ENCODE measurements around the gene DDX5. TPM values are rescaled to one million over a fixed set of nuclear protein-coding genes. Genes with fewer than 3 reads are reported as not detected.

The DDX5 gene
- total RNA-seq, 2 donors from 2014 or later, result 889 to 3,042 TPM

DNA sequence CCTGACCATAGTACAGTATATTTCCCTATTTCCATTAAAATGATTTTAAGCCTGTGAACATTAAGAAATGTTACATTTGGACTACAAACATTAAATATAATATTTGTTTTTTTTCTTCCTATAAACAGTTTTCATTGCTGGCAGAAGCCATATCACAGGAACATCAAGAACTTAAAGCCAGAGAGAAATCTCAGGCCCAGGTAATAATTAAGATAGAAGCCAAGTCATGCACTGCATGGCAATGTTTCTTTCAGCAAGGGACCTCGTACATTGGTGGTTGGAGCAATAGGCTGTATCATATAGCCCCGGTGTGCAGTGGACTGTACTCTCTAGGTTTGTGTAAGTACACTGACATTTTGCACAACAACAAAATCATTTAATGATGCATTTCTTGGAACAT is 30.8 kb upstream of the DDX5 start:
- Histone ChIP-seq H3K27me3 (replicated peaks; ENCODE audit: insufficient read depth) (no peaks in the 10 kb centered on the region), H3K36me3 (peaks cover 37% of the 10 kb centered on the region), H3K4me3 (no peak overlapping the region), H3K4me1 (ENCODE audit: control insufficient read depth in 1 of 2, low read depth in 2 of 2) (no peaks in the 10 kb centered on the region), H3K9me3 (no peaks in the 10 kb centered on the region), H3K27ac (no peak overlapping the region)
- ATAC-seq (ENCODE audit: insufficient number of reproducible peaks, low FRiP score, low read depth), result no peak
- no peak for DNase-seq (ENCODE audit: low spot score)
- TF ChIP-seq CTCF (IDR thresholded peaks at IDR 0.05), result no peak

- Histone ChIP-seq H3K27ac (no peak overlapping the region), H3K36me3 (peaks cover 47% of the 10 kb centered on the region)
- TF ChIP-seq CTCF (IDR thresholded peaks at IDR 0.05), result no peak
These were observed 29.3 kb upstream of the DDX5 start for GRCh38 chr17:64535357-64535756.

DNA sequence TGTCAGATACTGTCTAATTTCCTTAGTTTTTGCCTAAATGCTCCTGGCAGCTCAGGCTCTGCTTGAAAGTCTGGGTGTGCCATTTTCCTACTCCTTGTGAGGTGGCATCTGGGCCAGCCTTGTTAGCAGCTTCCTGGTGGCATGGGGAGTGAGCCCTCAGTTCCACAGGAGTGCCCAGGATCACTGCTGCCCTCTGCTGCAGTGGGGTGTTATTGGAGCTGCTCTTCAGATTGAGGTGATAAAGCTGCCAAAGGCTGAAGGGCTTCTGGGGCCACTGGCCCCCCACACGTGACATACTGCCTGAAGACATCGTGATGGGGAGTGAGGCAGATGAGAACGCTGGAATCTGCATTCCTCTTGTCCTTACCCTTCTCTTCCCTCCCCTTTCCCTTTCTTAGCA is 28.1 kb upstream of the DDX5 start:
- ATAC-seq (ENCODE audit: insufficient number of reproducible peaks, low FRiP score, low read depth), result no peak

More at GRCh38 chr17:64535357-64535756, 29.3 kb upstream of the DDX5 start:
- no peak for DNase-seq (ENCODE audit: low spot score)
- H3K27me3 ChIP-seq (replicated peaks; ENCODE audit: insufficient read depth), result no peaks in the 10 kb centered on the region
- H3K4me3 ChIP-seq, result no peak overlapping the region
- no peaks in the 10 kb centered on the region for H3K9me3 ChIP-seq
- ATAC-seq (ENCODE audit: insufficient number of reproducible peaks, low FRiP score, low read depth), result no peak
- no peaks in the 10 kb centered on the region for H3K4me1 ChIP-seq (ENCODE audit: control insufficient read depth in 1 of 2, low read depth in 2 of 2)

DNA sequence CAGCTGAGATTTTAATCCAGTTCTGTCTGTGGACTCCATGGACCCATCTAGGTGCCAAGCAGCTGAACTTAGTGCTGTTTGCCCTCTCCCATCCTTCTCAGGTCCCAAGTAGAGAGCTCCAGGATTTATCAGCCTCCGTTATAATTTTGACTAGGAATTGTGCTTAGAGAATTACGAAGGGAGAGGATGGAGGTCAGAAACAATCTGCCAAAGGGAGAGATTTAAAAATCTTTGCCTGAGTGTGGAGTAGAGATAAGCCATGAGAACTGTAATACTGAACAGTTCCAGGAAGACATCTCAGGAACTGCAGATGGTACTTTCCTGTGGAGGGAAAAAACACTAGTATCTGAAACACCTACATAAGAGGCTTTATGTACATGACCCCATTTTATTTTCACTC is 27.7 kb upstream of the DDX5 start:
- Histone ChIP-seq H3K36me3 (peaks cover 58% of the 10 kb centered on the region), H3K27me3 (replicated peaks; ENCODE audit: insufficient read depth) (no peaks in the 10 kb centered on the region), H3K4me1 (ENCODE audit: control insufficient read depth in 1 of 2, low read depth in 2 of 2) (no peaks in the 10 kb centered on the region), H3K4me3 (no peak overlapping the region), H3K27ac (no peak overlapping the region), H3K9me3 (no peaks in the 10 kb centered on the region)
- no peak for DNase-seq (ENCODE audit: low spot score)
- no peak for ATAC-seq (ENCODE audit: insufficient number of reproducible peaks, low FRiP score, low read depth)
- no peak for TF ChIP-seq CTCF (IDR thresholded peaks at IDR 0.05)

More for the DNA sequence above, 28.1 kb upstream of the DDX5 start:
- Histone ChIP-seq H3K4me3 (no peak overlapping the region), H3K9me3 (no peaks in the 10 kb centered on the region), H3K27me3 (replicated peaks; ENCODE audit: insufficient read depth) (no peaks in the 10 kb centered on the region), H3K27ac (no peak overlapping the region), H3K4me1 (ENCODE audit: control insufficient read depth in 1 of 2, low read depth in 2 of 2) (no peaks in the 10 kb centered on the region), H3K36me3 (peaks cover 58% of the 10 kb centered on the region)
- DNase-seq (ENCODE audit: low spot score), result no peak
- no peak for TF ChIP-seq CTCF (IDR thresholded peaks at IDR 0.05)

GRCh38 chr17:64532409-64532808 is 26.3 kb upstream of the DDX5 start:
- Histone ChIP-seq H3K4me3 (no peak overlapping the region), H3K27ac (peak overlapping the region in 1 of 2 donors; percentile 11), H3K9me3 (no peaks in the 10 kb centered on the region), H3K36me3 (peaks cover 60% of the 10 kb centered on the region), H3K4me1 (ENCODE audit: control insufficient read depth in 1 of 2, low read depth in 2 of 2) (no peaks in the 10 kb centered on the region), H3K27me3 (replicated peaks; ENCODE audit: insufficient read depth) (no peaks in the 10 kb centered on the region)
- DNase-seq (ENCODE audit: low spot score), result no peak
- no peak for TF ChIP-seq CTCF (IDR thresholded peaks at IDR 0.05)
- ATAC-seq (ENCODE audit: insufficient number of reproducible peaks, low FRiP score, low read depth), result no peak

All from thoracic aorta (tissue), 2 donors.